Measurements from ENCODE around the gene SCMH1. TPM values are rescaled to one million over a fixed set of nuclear protein-coding genes. Genes with fewer than 3 reads are reported as not detected.

SCMH1 gene
- polyA plus RNA-seq, 1 donor from 2014 or later, result 23.0 TPM

GRCh38 chr1:41032147-41032546 lies 210.0 kb downstream of the SCMH1 start:
- no peak overlapping the region for H2AFZ ChIP-seq (ENCODE audit: low read depth, low read length)
- no peaks in the 10 kb centered on the region for H4K20me1 ChIP-seq (ENCODE audit: insufficient read depth)
- H3K9me2 ChIP-seq (ENCODE audit: insufficient read depth, low read length), result no peaks in the 10 kb centered on the region
- H3K4me2 ChIP-seq (ENCODE audit: low read length), result no peak overlapping the region
- no peak overlapping the region for H3K27ac ChIP-seq (ENCODE audit: low read length)
- no peaks in the 10 kb centered on the region for H3K79me2 ChIP-seq (replicated peaks; ENCODE audit: insufficient read depth, low read length)
- H3K4me3 ChIP-seq (ENCODE audit: low read length), result no peak overlapping the region
- H3K9me3 ChIP-seq (ENCODE audit: low read length), result no peaks in the 10 kb centered on the region
- TF ChIP-seq MXI1 (conservative IDR thresholded peaks at IDR 0.05; ENCODE audit: poor library complexity, severe bottlenecking) (no peak), POLR2AphosphoS5 (IDR thresholded peaks at IDR 0.05) (no peak), EP300 (conservative IDR thresholded peaks at IDR 0.05; ENCODE audit: poor library complexity, severe bottlenecking) (no peak), REST (IDR thresholded peaks at IDR 0.05; ENCODE audit: borderline replicate concordance) (no peak), CTCF (IDR thresholded peaks at IDR 0.05; ENCODE audit: poor library complexity, severe bottlenecking) (no peak), RAD21 (conservative IDR thresholded peaks at IDR 0.05) (no peak), EZH2 (IDR thresholded peaks at IDR 0.05; ENCODE audit: borderline replicate concordance, insufficient read depth, low read length, poor library complexity, severe bottlenecking) (no peak), TAF1 (IDR thresholded peaks at IDR 0.05; ENCODE audit: low read depth) (no peak), SMC3 (conservative IDR thresholded peaks at IDR 0.05; ENCODE audit: poor library complexity) (no peak)
- no peaks in the 10 kb centered on the region for H3K27me3 ChIP-seq (ENCODE audit: insufficient read depth, low read depth, low read length)
- H3K9ac ChIP-seq (ENCODE audit: low read length), result no peak overlapping the region
- peaks cover 9% of the 10 kb centered on the region for H3K36me3 ChIP-seq (ENCODE audit: insufficient read depth, low read length)
- no peaks in the 10 kb centered on the region for H3F3A ChIP-seq (ENCODE audit: insufficient read depth, low read length, poor library complexity, severe bottlenecking)

GRCh38 chr1:41030872-41031616 lies 211.1 kb downstream of the SCMH1 start:
- no peaks in the 10 kb centered on the region for H3K9me3 ChIP-seq (ENCODE audit: low read length)
- H3K79me2 ChIP-seq (replicated peaks; ENCODE audit: insufficient read depth, low read length), result no peaks in the 10 kb centered on the region
- H4K20me1 ChIP-seq (ENCODE audit: insufficient read depth), result no peaks in the 10 kb centered on the region
- no peak for TF ChIP-seq EZH2 (IDR thresholded peaks at IDR 0.05; ENCODE audit: borderline replicate concordance, insufficient read depth, low read length, poor library complexity, severe bottlenecking)
- no peak for TF ChIP-seq MXI1 (conservative IDR thresholded peaks at IDR 0.05; ENCODE audit: poor library complexity, severe bottlenecking)
- TF ChIP-seq TAF1 (IDR thresholded peaks at IDR 0.05; ENCODE audit: low read depth), result no peak
- no peak for TF ChIP-seq REST (IDR thresholded peaks at IDR 0.05; ENCODE audit: borderline replicate concordance)
- TF ChIP-seq CTCF (IDR thresholded peaks at IDR 0.05; ENCODE audit: poor library complexity, severe bottlenecking), result no peak
- TF ChIP-seq SMC3 (conservative IDR thresholded peaks at IDR 0.05; ENCODE audit: poor library complexity), result no peak
- no peak for TF ChIP-seq EP300 (conservative IDR thresholded peaks at IDR 0.05; ENCODE audit: poor library complexity, severe bottlenecking)
- H3F3A ChIP-seq (ENCODE audit: insufficient read depth, low read length, poor library complexity, severe bottlenecking), result no peaks in the 10 kb centered on the region
- no peak overlapping the region for H3K27ac ChIP-seq (ENCODE audit: low read length)
- H3K9me2 ChIP-seq (ENCODE audit: insufficient read depth, low read length), result no peaks in the 10 kb centered on the region
- no peak overlapping the region for H3K4me2 ChIP-seq (ENCODE audit: low read length)
- no peak overlapping the region for H2AFZ ChIP-seq (ENCODE audit: low read depth, low read length)
- H3K4me3 ChIP-seq (ENCODE audit: low read length), result no peak overlapping the region
- peaks cover 9% of the 10 kb centered on the region for H3K36me3 ChIP-seq (ENCODE audit: insufficient read depth, low read length)
- H3K27me3 ChIP-seq (ENCODE audit: insufficient read depth, low read depth, low read length), result no peaks in the 10 kb centered on the region
- no peak overlapping the region for H3K9ac ChIP-seq (ENCODE audit: low read length)

Data from neural cell (in vitro differentiated cells).